ENCODE results near the gene PDZD4.

The PDZD4 gene

GRCh38 chrX:153762626-153763173 lies 67.6 kb downstream of the PDZD4 start:
- no peak for TF ChIP-seq CTCF (IDR thresholded peaks at IDR 0.05; ENCODE audit: borderline replicate concordance, insufficient read depth, low read depth, low read length)
- H3K4me3 ChIP-seq (ENCODE audit: low read depth, low read length) = no peak overlapping the region

GRCh38 chrX:153761863-153762262 lies 68.5 kb downstream of the PDZD4 start:
- no peak overlapping the region for H3K4me3 ChIP-seq (ENCODE audit: low read depth, low read length)
- TF ChIP-seq CTCF (IDR thresholded peaks at IDR 0.05; ENCODE audit: borderline replicate concordance, insufficient read depth, low read depth, low read length) = no peak

- TF ChIP-seq CTCF (IDR thresholded peaks at IDR 0.05; ENCODE audit: borderline replicate concordance, insufficient read depth, low read depth, low read length) = no peak
- H3K4me3 ChIP-seq (ENCODE audit: low read depth, low read length) = no peak overlapping the region
These were observed 75.2 kb downstream of the PDZD4 start for GRCh38 chrX:153755136-153755535.

Data from GM12875 (cell line).